Astrocyte (in vitro differentiated cells and primary cell): ENCODE data around the gene MAEA. TPM values are rescaled to one million over a fixed set of nuclear protein-coding genes. Genes with fewer than 3 reads are reported as not detected.

Experiments
- DNase-seq: peaks from one replicate; pipeline ENCODE4 v3.0.0-alpha.2; 2010; ENCODE audit warnings: low read depth
- FAIRE-seq: peaks from 2 replicates; lab custom pipeline; 2011; peaks lifted over from hg19 to GRCh38; lab: Jason Lieb, UNC
- H2AFZ ChIP-seq: 2 replicates; pipeline ENCODE4 v1.6.0; 2012; ENCODE audit warnings: low read depth, low read length, inconsistent platforms
- H3K27ac ChIP-seq: 2 replicates; pipeline ENCODE4 v1.5.1; 2011; ENCODE audit warnings: low read depth, low read length, inconsistent platforms
- H3K27me3 ChIP-seq: 2 replicates; pipeline ENCODE4 v1.6.0; 2011; ENCODE audit warnings: low read length, inconsistent platforms; ENCODE audit not compliant: insufficient read depth
- H3K36me3 ChIP-seq: 2 replicates; pipeline ENCODE4 v1.5.1; 2011; ENCODE audit warnings: low read length, inconsistent platforms; ENCODE audit not compliant: insufficient read depth
- H3K4me1 ChIP-seq: 2 replicates; pipeline ENCODE4 v1.5.1; 2011; ENCODE audit warnings: low read length, inconsistent platforms; ENCODE audit not compliant: insufficient read depth
- H3K4me2 ChIP-seq: 2 replicates; pipeline ENCODE4 v1.6.0; 2012; ENCODE audit warnings: low read length, inconsistent platforms
- H3K4me3 ChIP-seq: 2 replicates; pipeline ENCODE4 v1.5.1; 2011; ENCODE audit warnings: low read depth, mild to moderate bottlenecking, low read length, inconsistent platforms; ENCODE audit not compliant: insufficient read depth
- H3K79me2 ChIP-seq: 2 replicates; pipeline ENCODE4 v1.6.0; 2012; ENCODE audit warnings: mild to moderate bottlenecking, low read length, inconsistent platforms; ENCODE audit not compliant: insufficient read depth
- H3K9ac ChIP-seq: 2 replicates; pipeline ENCODE4 v1.6.0; 2012; ENCODE audit warnings: mild to moderate bottlenecking, low read length, inconsistent platforms
- H3K9me3 ChIP-seq: 2 replicates; pipeline ENCODE4 v1.5.1; 2012; ENCODE audit warnings: low read depth, mild to moderate bottlenecking, low read length, inconsistent platforms; ENCODE audit not compliant: insufficient read depth
- H4K20me1 ChIP-seq: 2 replicates; pipeline ENCODE4 v1.6.0; 2012; ENCODE audit warnings: low read length, inconsistent platforms; ENCODE audit not compliant: insufficient read depth
- H3K27ac Mint-ChIP-seq: one replicate; pipeline ENCODE4 v1.8.0; 2021; ENCODE audit warnings: mild to moderate bottlenecking, mixed read lengths; ENCODE audit not compliant: unreplicated experiment
- H3K27me3 Mint-ChIP-seq: one replicate; pipeline ENCODE4 v1.8.0; 2021; ENCODE audit warnings: low read depth, mixed read lengths; ENCODE audit not compliant: unreplicated experiment
- H3K36me3 Mint-ChIP-seq: one replicate; pipeline ENCODE4 v1.8.0; 2021; ENCODE audit warnings: low read depth, mixed read lengths; ENCODE audit not compliant: unreplicated experiment
- H3K4me1 Mint-ChIP-seq: one replicate; pipeline ENCODE4 v1.8.0; 2021; ENCODE audit warnings: low read depth, mixed read lengths; ENCODE audit not compliant: unreplicated experiment
- H3K4me3 Mint-ChIP-seq: one replicate; pipeline ENCODE4 v1.8.0; 2021; ENCODE audit warnings: mild to moderate bottlenecking, moderate library complexity, mixed read lengths; ENCODE audit not compliant: unreplicated experiment
- H3K9me3 Mint-ChIP-seq: one replicate; pipeline ENCODE4 v1.8.0; 2021; ENCODE audit warnings: mild to moderate bottlenecking, mixed read lengths; ENCODE audit not compliant: unreplicated experiment
- CTCF ChIP-seq: IDR thresholded peaks from 2 replicates; pipeline ENCODE4 v1.5.1; 2011; ENCODE audit warnings: low read depth, mild to moderate bottlenecking, inconsistent platforms, low read length, moderate library complexity; ENCODE audit not compliant: insufficient read depth
- EZH2 ChIP-seq: IDR thresholded peaks from 2 replicates; pipeline ENCODE4 v1.6.1; 2012; ENCODE audit warnings: mild to moderate bottlenecking, low read length, inconsistent platforms; ENCODE audit not compliant: insufficient read depth
- total RNA-seq: library from RNA; stranded (reverse); gene quantifications from 2 replicates; pipeline ENCODE4 v1.2.1, GENCODE V29; 2021

Gene MAEA
- total RNA-seq, 1 donor from 2014 or later = 79.3 TPM

DNA sequence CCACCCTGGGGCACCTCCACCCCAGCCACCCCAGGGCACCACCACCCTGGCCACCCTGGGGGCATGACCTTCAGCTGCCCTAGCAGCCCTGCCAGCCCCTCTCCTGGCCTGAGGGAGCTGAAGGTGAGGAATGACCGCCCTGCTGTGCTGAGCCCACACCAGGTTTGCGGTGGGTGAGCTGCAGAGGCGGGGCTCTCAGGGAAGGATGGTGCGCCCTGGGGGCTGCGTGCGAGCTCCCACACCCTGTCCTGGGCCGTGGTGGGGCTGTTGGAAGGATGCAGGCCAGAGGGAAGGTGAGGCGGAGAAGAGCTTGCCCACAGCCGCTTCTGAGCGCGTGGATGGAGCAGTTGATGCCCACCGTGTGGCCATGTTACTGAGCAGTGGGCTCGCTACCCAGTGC, 75.1 kb downstream of the MAEA start:
- peaks cover 6% of the 10 kb centered on the region for H3K4me1 Mint-ChIP-seq
- H3K4me3 Mint-ChIP-seq = no peak overlapping the region
- Histone ChIP-seq H3K79me2 (no peaks in the 10 kb centered on the region), H3K4me2 (no peak overlapping the region), H3K9ac (no peak overlapping the region), H3K36me3 (no peaks in the 10 kb centered on the region), H4K20me1 (no peaks in the 10 kb centered on the region), H3K4me1 (peaks cover 4% of the 10 kb centered on the region), H3K9me3 (no peaks in the 10 kb centered on the region), H3K27me3 (no peaks in the 10 kb centered on the region), H2AFZ (no peak overlapping the region), H3K4me3 (no peak overlapping the region), H3K27ac (no peak overlapping the region)
- no peaks in the 10 kb centered on the region for H3K27me3 Mint-ChIP-seq
- FAIRE-seq = no peak
- no peak overlapping the region for H3K27ac Mint-ChIP-seq
- peaks cover 7% of the 10 kb centered on the region for H3K36me3 Mint-ChIP-seq
- DNase-seq = no peak
- TF ChIP-seq CTCF (no peak), EZH2 (no peak)
- H3K9me3 Mint-ChIP-seq = no peaks in the 10 kb centered on the region

GRCh38 chr4:1365271-1366178, 75.8 kb downstream of the MAEA start:
- no peak overlapping the region for H3K9ac ChIP-seq
- H3K36me3 ChIP-seq = no peaks in the 10 kb centered on the region
- H3K27ac Mint-ChIP-seq = no peak overlapping the region
- no peak overlapping the region for H3K27ac ChIP-seq
- no peak for DNase-seq
- no peak for FAIRE-seq
- H3K4me3 ChIP-seq = no peak overlapping the region
- H3K27me3 Mint-ChIP-seq = no peaks in the 10 kb centered on the region
- H3K27me3 ChIP-seq = no peaks in the 10 kb centered on the region
- peaks cover 4% of the 10 kb centered on the region for H3K4me1 ChIP-seq
- H3K36me3 Mint-ChIP-seq = peaks cover 7% of the 10 kb centered on the region
- no peaks in the 10 kb centered on the region for H4K20me1 ChIP-seq
- H3K4me1 Mint-ChIP-seq = peaks cover 3% of the 10 kb centered on the region
- H3K4me3 Mint-ChIP-seq = no peak overlapping the region
- H3K9me3 ChIP-seq = no peaks in the 10 kb centered on the region
- no peaks in the 10 kb centered on the region for H3K79me2 ChIP-seq
- H3K9me3 Mint-ChIP-seq = no peaks in the 10 kb centered on the region
- H2AFZ ChIP-seq = no peak overlapping the region
- TF ChIP-seq EZH2 (no peak), CTCF (no peak)
- no peak overlapping the region for H3K4me2 ChIP-seq
